ENCODE data around the gene GGT7. TPM values are rescaled to one million over a fixed set of nuclear protein-coding genes. Genes with fewer than 3 reads are reported as not detected.

The GGT7 gene
- polyA plus RNA-seq, 1 donor from 2014 or later, result 42.9 TPM

GRCh38 chr20:34817072-34817471, 55.6 kb downstream of the GGT7 start:
- H3K27ac ChIP-seq (ENCODE audit: low read length), result no peak overlapping the region
- no peaks in the 10 kb centered on the region for H3K9me3 ChIP-seq (ENCODE audit: low read length)
- TF ChIP-seq POLR2AphosphoS5 (IDR thresholded peaks at IDR 0.05), result no peak
- no peak for TF ChIP-seq MXI1 (conservative IDR thresholded peaks at IDR 0.05; ENCODE audit: poor library complexity, severe bottlenecking)
- TF ChIP-seq SMC3 (conservative IDR thresholded peaks at IDR 0.05; ENCODE audit: poor library complexity), result no peak
- no peak for TF ChIP-seq REST (IDR thresholded peaks at IDR 0.05; ENCODE audit: borderline replicate concordance)
- no peak for TF ChIP-seq TAF1 (IDR thresholded peaks at IDR 0.05; ENCODE audit: low read depth)
- no peak for TF ChIP-seq EP300 (conservative IDR thresholded peaks at IDR 0.05; ENCODE audit: poor library complexity, severe bottlenecking)
- no peak for TF ChIP-seq CTCF (IDR thresholded peaks at IDR 0.05; ENCODE audit: poor library complexity, severe bottlenecking)
- no peak for TF ChIP-seq RAD21 (conservative IDR thresholded peaks at IDR 0.05)
- TF ChIP-seq EZH2 (IDR thresholded peaks at IDR 0.05; ENCODE audit: borderline replicate concordance, insufficient read depth, low read length, poor library complexity, severe bottlenecking), result no peak
- no peaks in the 10 kb centered on the region for H3K27me3 ChIP-seq (ENCODE audit: insufficient read depth, low read depth, low read length)
- no peak overlapping the region for H3K9ac ChIP-seq (ENCODE audit: low read length)
- H3F3A ChIP-seq (ENCODE audit: insufficient read depth, low read length, poor library complexity, severe bottlenecking), result no peaks in the 10 kb centered on the region
- H3K9me2 ChIP-seq (ENCODE audit: insufficient read depth, low read length), result no peaks in the 10 kb centered on the region
- peaks cover 77% of the 10 kb centered on the region for H3K79me2 ChIP-seq (replicated peaks; ENCODE audit: insufficient read depth, low read length)
- H3K4me2 ChIP-seq (ENCODE audit: low read length), result no peak overlapping the region
- H3K36me3 ChIP-seq (ENCODE audit: insufficient read depth, low read length), result no peaks in the 10 kb centered on the region
- H2AFZ ChIP-seq (ENCODE audit: low read depth, low read length), result no peak overlapping the region
- H3K4me3 ChIP-seq (ENCODE audit: low read length), result no peak overlapping the region
- H4K20me1 ChIP-seq (ENCODE audit: insufficient read depth), result peaks cover 3% of the 10 kb centered on the region

GRCh38 chr20:34815636-34816035, 57.0 kb downstream of the GGT7 start:
- peaks cover 74% of the 10 kb centered on the region for H3K79me2 ChIP-seq (replicated peaks; ENCODE audit: insufficient read depth, low read length)
- H3K9me3 ChIP-seq (ENCODE audit: low read length), result no peaks in the 10 kb centered on the region
- H3K4me3 ChIP-seq (ENCODE audit: low read length), result no peak overlapping the region
- H3K9ac ChIP-seq (ENCODE audit: low read length), result no peak overlapping the region
- H3K27me3 ChIP-seq (ENCODE audit: insufficient read depth, low read depth, low read length), result no peaks in the 10 kb centered on the region
- H4K20me1 ChIP-seq (ENCODE audit: insufficient read depth), result peaks cover 8% of the 10 kb centered on the region
- no peak overlapping the region for H2AFZ ChIP-seq (ENCODE audit: low read depth, low read length)
- no peaks in the 10 kb centered on the region for H3K9me2 ChIP-seq (ENCODE audit: insufficient read depth, low read length)
- H3K4me2 ChIP-seq (ENCODE audit: low read length), result no peak overlapping the region
- no peak overlapping the region for H3K27ac ChIP-seq (ENCODE audit: low read length)
- no peak for TF ChIP-seq MXI1 (conservative IDR thresholded peaks at IDR 0.05; ENCODE audit: poor library complexity, severe bottlenecking)
- no peak for TF ChIP-seq REST (IDR thresholded peaks at IDR 0.05; ENCODE audit: borderline replicate concordance)
- no peak for TF ChIP-seq EZH2 (IDR thresholded peaks at IDR 0.05; ENCODE audit: borderline replicate concordance, insufficient read depth, low read length, poor library complexity, severe bottlenecking)
- TF ChIP-seq EP300 (conservative IDR thresholded peaks at IDR 0.05; ENCODE audit: poor library complexity, severe bottlenecking), result no peak
- no peak for TF ChIP-seq POLR2AphosphoS5 (IDR thresholded peaks at IDR 0.05)
- no peak for TF ChIP-seq TAF1 (IDR thresholded peaks at IDR 0.05; ENCODE audit: low read depth)
- no peak for TF ChIP-seq RAD21 (conservative IDR thresholded peaks at IDR 0.05)
- H3F3A ChIP-seq (ENCODE audit: insufficient read depth, low read length, poor library complexity, severe bottlenecking), result no peaks in the 10 kb centered on the region
- H3K36me3 ChIP-seq (ENCODE audit: insufficient read depth, low read length), result no peaks in the 10 kb centered on the region
